B cell (primary cell): ENCODE data around the gene SHH.
A peak's percentile ranks its signal among the peaks of the same experiment; 100 is the strongest.

Experiments used
- CTCF ChIP-seq: fragments of 200-600 bp; IDR thresholded peaks from one replicate; pipeline ENCODE4 v1.8.0; 2022; ENCODE audit warnings: antibody characterized with exemption, mild to moderate bottlenecking
- EZH2 ChIP-seq: IDR thresholded peaks from 2 replicates; pipeline ENCODE4 v1.6.1; 2012; ENCODE audit warnings: borderline replicate concordance, low read depth, mild to moderate bottlenecking, moderate library complexity, low read length; ENCODE audit not compliant: insufficient read depth, poor library complexity, severe bottlenecking

- peak; percentile 20 for TF ChIP-seq CTCF
- no peak for TF ChIP-seq EZH2
Observed at GRCh38 chr7:155815332-155816191, 3.3 kb upstream of the SHH start.
